H1 (cell line): Measurements from ENCODE around the gene MOCS1. TPM values are rescaled to one million over a fixed set of nuclear protein-coding genes. Genes with fewer than 3 reads are reported as not detected.

Experiments
- ATF2 ChIP-seq: IDR thresholded peaks from 2 replicates; pipeline ENCODE4 v1.6.1; 2012; ENCODE audit warnings: low read length, inconsistent platforms
- SUZ12 ChIP-seq: fragments of 200-600 bp; sonication (generic); IDR thresholded peaks from 2 replicates; pipeline ENCODE4 v1.6.1; 2012; ENCODE audit warnings: mild to moderate bottlenecking, inconsistent platforms, low read length, moderate library complexity, mixed read lengths
- TCF12 ChIP-seq: IDR thresholded peaks from 2 replicates; pipeline ENCODE4 v1.6.1; 2011; ENCODE audit warnings: low read depth, mild to moderate bottlenecking, low read length
- polyA plus RNA-seq, 7 experiments: library from polyadenylated mRNA; depleted of rRNA in 3 of 7; stranded (reverse) in 5 of 7; unstranded in 2 of 7; fragments of >200 nt in 5 of 7; fragments of 200-250 nt in 2 of 7; gene quantifications; 1 replicate in 5 of 7; 2 replicates in 1 of 7; 4 replicates in 1 of 7; pipeline versions ENCODE4 v1.2.1 to v1.2.3, GENCODE V29; 2011 to 2013; ENCODE audit warnings: missing spikeins in 2 of 7, mixed read lengths in 2 of 7
- total RNA-seq: library from RNA; stranded (reverse); fragmentation: NEBNext Ultra II Directional; extraction: Animal tissue kit (Norgen Biotek cat#: 25700); gene quantifications from 2 replicates; pipeline ENCODE4 v1.2.1, GENCODE V29; 2021

Gene MOCS1
- total and polyA plus RNA-seq, 2 of the 8 experiments (the other 6 are each of a cell fraction or from before 2014, with no cell fraction given) = 13.4 to 19.7 TPM

- TF ChIP-seq ATF2 (no peak), TCF12 (no peak), SUZ12 (no peak)
Measured at GRCh38 chr6:39885691-39886090, 48.6 kb downstream of the MOCS1 start (continued).
